NCI-H1694 (cell line): ENCODE results near the gene SLC9A4.

Source experiments
- DNase-seq: peaks from one replicate; lab custom pipeline; 2025; lab: John Stamatoyannopoulos, UW

Gene SLC9A4

DNA sequence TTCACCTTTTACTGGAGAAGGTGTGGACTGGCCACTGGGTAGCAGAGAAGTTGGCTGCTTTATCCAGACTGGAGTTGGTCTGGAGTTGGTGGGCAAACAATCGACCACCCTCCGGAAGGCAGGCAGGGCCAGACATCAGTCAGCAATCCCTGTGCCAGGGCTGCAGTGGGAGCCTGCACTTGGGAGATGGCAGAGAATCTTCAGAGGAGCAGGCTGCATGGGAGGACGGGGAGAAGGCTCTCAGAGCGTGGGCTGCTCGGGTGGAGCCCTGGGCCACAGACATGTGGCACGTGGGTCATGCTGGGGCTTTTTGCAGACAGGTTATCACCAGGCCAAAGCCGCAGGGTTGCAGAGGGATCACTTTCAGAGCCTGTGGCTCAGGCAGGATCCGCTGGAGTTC lies 29.6 kb downstream of the SLC9A4 start:
- DNase-seq, result no peak

GRCh38 chr2:102504833-102505232 lies 31.8 kb downstream of the SLC9A4 start:
- DNase-seq, result no peak

DNA sequence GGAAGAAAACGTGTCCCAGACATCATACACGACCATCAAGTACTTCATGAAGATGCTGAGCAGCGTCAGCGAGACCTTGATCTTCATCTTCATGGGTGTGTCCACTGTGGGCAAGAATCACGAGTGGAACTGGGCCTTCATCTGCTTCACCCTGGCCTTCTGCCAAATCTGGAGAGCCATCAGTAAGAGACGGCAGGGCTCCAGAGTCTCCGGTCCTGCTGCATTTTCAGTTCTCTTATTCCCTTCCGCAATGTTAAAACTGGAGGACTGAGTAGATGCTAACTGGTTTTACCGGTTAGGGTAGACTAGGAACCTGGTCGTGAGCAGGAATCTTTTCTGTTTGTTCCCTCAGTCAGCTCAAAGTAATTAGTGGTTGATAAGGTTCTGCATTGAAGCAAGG lies 32.3 kb downstream of the SLC9A4 start:
- no peak for DNase-seq

DNA sequence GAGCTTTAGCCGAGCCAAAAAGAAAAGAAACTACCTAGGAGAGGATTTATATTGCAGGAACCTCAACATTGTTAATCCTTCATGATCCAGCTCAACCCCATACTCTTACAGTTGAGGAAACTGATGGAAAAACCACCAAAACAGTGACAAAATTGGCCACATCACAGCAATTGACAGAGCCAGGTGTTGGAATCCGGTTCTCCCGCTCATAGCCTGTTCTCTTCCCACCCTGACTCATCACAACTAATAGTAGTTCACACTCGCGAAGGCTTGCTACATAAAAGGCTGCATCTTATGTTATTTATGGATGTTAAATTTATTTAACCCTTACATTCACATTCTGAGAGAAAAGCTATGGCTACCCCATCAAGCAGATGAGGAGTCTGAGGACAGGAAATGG lies 33.7 kb downstream of the SLC9A4 start:
- no peak for DNase-seq

DNA sequence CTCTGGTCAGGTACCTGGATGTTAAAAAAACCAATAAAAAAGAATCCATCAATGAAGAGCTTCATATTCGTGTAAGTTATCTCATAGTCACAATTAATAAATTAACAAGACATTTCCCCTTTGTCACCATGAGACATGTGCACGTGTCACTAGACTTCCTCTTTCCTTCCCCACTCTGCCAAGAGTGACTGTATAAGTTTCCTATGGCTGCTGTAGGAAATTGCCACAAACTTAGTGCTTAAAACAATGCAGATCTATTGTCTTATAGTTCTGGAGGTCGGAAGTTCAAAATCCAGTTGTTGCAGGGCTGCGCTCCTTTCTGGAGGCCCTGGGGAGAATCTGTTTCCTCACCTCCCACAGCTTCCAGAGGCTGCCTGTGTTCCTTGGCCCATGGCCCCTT lies 35.8 kb downstream of the SLC9A4 start:
- DNase-seq, result no peak

GRCh38 chr2:102509749-102510148 lies 36.7 kb downstream of the SLC9A4 start:
- DNase-seq, result no peak

- DNase-seq, result no peak
These were observed 38.0 kb downstream of the SLC9A4 start for GRCh38 chr2:102510791-102511575.

GRCh38 chr2:102512161-102512560 lies 39.1 kb downstream of the SLC9A4 start:
- DNase-seq, result no peak

GRCh38 chr2:102513355-102513939 lies 40.4 kb downstream of the SLC9A4 start:
- no peak for DNase-seq

DNA sequence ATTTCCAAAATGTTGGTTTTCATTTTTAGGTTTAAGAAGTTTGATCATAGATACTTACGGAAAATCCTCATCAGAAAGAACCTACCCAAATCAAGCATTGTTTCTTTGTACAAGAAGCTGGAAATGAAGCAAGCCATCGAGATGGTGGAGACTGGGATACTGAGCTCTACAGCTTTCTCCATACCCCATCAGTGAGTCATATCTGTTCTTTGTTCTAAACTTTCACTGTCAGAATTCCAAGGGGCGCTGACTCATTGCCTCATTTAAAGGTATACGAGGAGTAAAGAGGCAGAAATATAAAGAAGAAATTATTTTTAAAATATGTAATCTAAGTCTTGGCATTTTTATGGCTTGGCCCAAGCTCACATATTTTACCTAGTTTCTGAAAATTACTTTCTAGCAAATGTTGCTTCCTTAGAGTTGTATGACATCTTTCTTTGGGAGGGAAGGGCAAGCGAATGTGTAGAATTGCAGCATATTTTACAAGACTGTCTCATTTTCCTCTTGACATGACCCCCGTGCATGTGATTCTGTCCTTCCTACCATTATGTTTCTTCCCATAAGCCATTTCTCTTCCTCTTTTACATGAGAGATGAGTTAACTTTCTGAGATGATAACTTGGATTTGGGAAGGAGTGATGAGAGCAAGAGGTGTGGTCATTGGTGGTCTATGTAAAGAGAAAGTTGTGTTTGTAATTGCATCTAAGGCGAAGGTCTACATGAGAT lies 41.2 kb downstream of the SLC9A4 start:
- DNase-seq, result no peak

DNA sequence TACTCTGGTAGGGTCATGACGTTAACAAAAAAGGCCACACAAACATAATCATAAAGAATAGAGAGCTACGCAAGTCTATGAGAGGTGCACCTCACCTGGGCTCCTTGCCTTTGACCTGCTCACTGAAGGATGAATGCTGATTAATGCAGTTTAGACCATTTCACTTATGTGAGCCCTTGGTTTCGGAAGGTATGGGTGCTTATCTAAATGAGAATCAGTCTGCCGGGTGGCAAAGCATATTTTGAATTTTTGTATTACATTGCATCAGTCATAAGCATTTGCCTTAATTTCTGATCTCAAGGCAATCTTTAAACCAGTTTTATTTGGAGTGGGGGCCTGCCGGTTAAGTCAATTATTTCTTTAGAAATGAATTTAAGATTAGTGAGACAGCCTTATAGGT lies 42.8 kb downstream of the SLC9A4 start:
- no peak for DNase-seq

GRCh38 chr2:102518170-102518569 lies 45.1 kb downstream of the SLC9A4 start:
- no peak for DNase-seq

DNA sequence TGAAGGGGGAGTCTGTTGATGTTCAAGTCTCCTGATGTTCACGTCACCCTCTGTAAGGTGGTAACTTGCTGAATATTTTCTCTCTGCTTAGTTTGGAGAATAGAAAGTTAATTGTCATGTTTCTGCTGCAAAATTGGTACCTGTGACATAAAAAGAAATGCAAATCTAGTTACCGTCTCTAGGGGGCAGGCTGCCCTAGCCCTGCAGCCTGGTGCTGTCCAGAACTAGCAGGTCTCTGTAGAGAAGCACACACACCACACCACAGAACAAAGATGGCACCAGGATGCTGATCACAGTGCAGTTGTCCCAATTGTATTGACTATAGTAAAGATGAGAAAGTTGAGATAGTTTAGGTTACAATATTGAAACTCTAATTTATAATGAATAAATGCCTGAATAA lies 47.0 kb downstream of the SLC9A4 start:
- DNase-seq, result no peak

GRCh38 chr2:102520801-102521200 lies 47.8 kb downstream of the SLC9A4 start:
- DNase-seq, result no peak

DNA sequence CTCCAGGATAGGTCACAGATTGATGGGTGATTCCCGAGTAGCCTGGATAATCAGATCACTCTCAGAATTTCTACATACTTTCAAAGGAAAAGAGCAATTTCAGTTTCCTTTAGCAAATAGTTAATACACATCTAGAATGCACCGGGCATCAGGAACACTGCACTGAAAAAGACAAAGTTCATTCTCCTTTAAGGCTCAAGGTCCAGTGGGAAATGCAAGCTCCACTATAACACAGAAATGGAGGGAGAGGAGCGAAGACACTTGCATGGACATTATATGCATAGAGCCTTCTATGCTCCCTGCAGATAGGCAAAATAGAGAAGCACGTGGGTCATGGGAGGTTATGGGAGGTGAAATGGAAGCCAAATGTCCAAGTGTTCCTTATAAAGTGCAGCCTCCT lies 49.1 kb downstream of the SLC9A4 start:
- DNase-seq, result no peak

- no peak for DNase-seq
These were observed 49.9 kb downstream of the SLC9A4 start for GRCh38 chr2:102522890-102523289.

DNA sequence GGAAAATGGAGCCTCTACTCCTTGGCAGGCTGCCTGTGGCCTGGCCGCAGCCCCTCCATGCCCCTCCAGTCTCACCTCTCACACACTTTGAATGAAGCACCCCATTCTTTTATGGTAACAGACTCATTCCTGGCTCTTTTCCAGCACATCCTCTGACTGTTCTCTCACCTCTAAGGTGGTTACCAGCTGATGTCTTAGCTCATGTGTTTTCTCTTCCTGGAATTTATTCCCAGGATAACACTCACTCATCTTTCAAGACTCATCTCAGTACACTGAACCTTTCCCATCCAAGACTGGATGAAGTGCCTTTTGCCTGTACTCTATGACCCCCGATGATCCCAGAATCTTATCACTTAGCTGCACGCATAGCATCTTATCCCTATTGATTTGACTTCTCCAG lies 50.6 kb downstream of the SLC9A4 start:
- no peak for DNase-seq

GRCh38 chr2:102527086-102527485 lies 54.1 kb downstream of the SLC9A4 start:
- DNase-seq, result no peak

DNA sequence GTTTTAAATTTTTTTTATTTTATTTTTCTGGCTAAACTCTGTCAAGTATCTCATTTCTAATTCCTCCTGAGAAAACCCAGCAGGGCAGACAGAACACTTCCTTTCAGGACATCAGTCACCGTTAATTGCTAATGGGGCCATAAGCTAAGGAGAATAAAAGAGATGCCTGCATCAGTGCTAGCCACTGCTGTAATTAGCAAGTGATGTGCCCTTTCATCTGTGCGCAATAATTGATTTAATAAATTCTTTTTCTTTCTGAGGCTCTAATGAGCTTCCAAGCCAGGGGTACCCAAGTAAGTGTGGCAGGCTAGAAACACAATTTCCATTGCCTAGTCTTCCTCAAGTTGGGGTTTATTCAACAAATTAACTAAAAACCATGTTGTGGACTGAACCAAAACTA lies 65.5 kb downstream of the SLC9A4 start:
- no peak for DNase-seq

- no peak for DNase-seq
These were observed 67.9 kb downstream of the SLC9A4 start for GRCh38 chr2:102540882-102541281.

GRCh38 chr2:102544182-102544581 lies 71.2 kb downstream of the SLC9A4 start:
- DNase-seq, result no peak

- no peak for DNase-seq
These were observed 74.4 kb downstream of the SLC9A4 start for GRCh38 chr2:102547462-102547861.

DNA sequence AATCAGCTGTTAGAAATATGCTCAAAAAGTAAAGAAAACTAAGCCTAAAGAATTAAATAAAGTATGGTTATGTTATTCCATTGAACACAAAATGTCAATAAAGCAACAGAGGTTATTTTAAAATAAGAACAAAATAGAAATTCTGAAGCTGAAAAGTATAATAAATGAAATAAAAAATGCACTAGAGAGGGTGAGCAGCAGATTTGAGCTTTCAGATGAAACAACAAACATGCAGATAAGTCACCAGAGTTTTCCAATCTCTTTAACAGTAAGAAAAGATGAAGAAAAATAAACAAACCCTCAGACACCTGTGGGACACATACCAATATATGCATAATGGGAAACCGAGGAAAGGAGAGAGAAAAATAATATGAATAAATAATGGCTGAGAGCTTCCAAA lies 76.0 kb downstream of the SLC9A4 start:
- no peak for DNase-seq
